ENCODE data around the gene CTF1. TPM values are rescaled to one million over a fixed set of nuclear protein-coding genes. Genes with fewer than 3 reads are reported as not detected.

CTF1 gene
- total RNA-seq, 2 experiments from 2014 or later: 0.09 to 0.46 TPM

GRCh38 chr16:30923554-30924075, 27.2 kb downstream of the CTF1 start, which contains the start of gene FBXL19:
Gene FBXL19, plus strand, starts transcription at chr16:30923572. Its CDS starts 2,183 bp downstream, at chr16:30925755.
- CTCF ChIA-PET (ENCODE audit: unreplicated experiment): interaction anchor here (0.6 kb wide), 1 partner anchor 21 kb away, joined by 3 read pairs; no protein-coding TSS in a partner anchor
- no peak for DNase-seq (ENCODE audit: low spot score)
- H4K20me1 ChIP-seq (ENCODE audit: insufficient read depth, low read length): no peaks in the 10 kb centered on the region
- peak within 1 kb of the TSS; percentile 74 for H3K4me3 ChIP-seq (ENCODE audit: low read depth, low read length, poor library complexity, severe bottlenecking)
- intact Hi-C loops (cut with micrococcal nuclease; ENCODE audit: unreplicated experiment): loop anchor here (1.0 to 2.0 kb wide), 4 partner anchors 33 to 265 kb away; partner anchors contain the start of genes FBRS, KAT8 and SETD1A
- H3K36me3 ChIP-seq (ENCODE audit: insufficient read depth, low read length): no peaks in the 10 kb centered on the region
- no peaks in the 10 kb centered on the region for H3K79me2 ChIP-seq (ENCODE audit: insufficient read depth, low read depth, low read length)
- no peaks in the 10 kb centered on the region for H3K9me2 ChIP-seq (ENCODE audit: insufficient read depth, low read length)
- BruUV-seq (replicated peaks): no TSS peak
- POLR2A ChIA-PET: interaction anchor here (0.6 kb wide), 1 partner anchor 463 kb away, joined by 3 read pairs; no protein-coding TSS in a partner anchor
- TF ChIP-seq CTCF (conservative IDR thresholded peaks at IDR 0.05; ENCODE audit: low read length): no peak
- TF ChIP-seq EZH2phosphoT487 (IDR thresholded peaks at IDR 0.05; ENCODE audit: borderline replicate concordance, low read depth, low read length): no peak
- peaks cover 16% of the 10 kb centered on the region for H3K4me1 ChIP-seq (ENCODE audit: insufficient read depth, low read length, poor library complexity, severe bottlenecking)
- peak within 1 kb of the TSS; percentile 63 for H2AFZ ChIP-seq (ENCODE audit: low read length)
- H3K27ac ChIP-seq (ENCODE audit: low read depth, low read length, poor library complexity, severe bottlenecking): peak within 1 kb of the TSS; percentile 74
- no peaks in the 10 kb centered on the region for H3K9me3 ChIP-seq (ENCODE audit: low read length)
- H3K4me2 ChIP-seq (ENCODE audit: low read length): peak within 1 kb of the TSS; percentile 87

GRCh38 chr16:30924076-30924912, 27.9 kb downstream of the CTF1 start:
- Histone ChIP-seq H3K4me2 (ENCODE audit: low read length) (peak overlapping the region; percentile 84), H4K20me1 (ENCODE audit: insufficient read depth, low read length) (no peaks in the 10 kb centered on the region), H2AFZ (ENCODE audit: low read length) (no peak overlapping the region), H3K36me3 (ENCODE audit: insufficient read depth, low read length) (no peaks in the 10 kb centered on the region), H3K27ac (ENCODE audit: low read depth, low read length, poor library complexity, severe bottlenecking) (no peak overlapping the region), H3K4me3 (ENCODE audit: low read depth, low read length, poor library complexity, severe bottlenecking) (peak overlapping the region; percentile 74), H3K4me1 (ENCODE audit: insufficient read depth, low read length, poor library complexity, severe bottlenecking) (peaks cover 16% of the 10 kb centered on the region), H3K9me3 (ENCODE audit: low read length) (no peaks in the 10 kb centered on the region), H3K79me2 (ENCODE audit: insufficient read depth, low read depth, low read length) (no peaks in the 10 kb centered on the region), H3K9me2 (ENCODE audit: insufficient read depth, low read length) (no peaks in the 10 kb centered on the region)
- no TSS peak for BruUV-seq (replicated peaks)
- DNase-seq (ENCODE audit: low spot score): no peak
- ChIA-PET POLR2A (no interaction called here), CTCF (ENCODE audit: unreplicated experiment) (no interaction called here)
- TF ChIP-seq CTCF (conservative IDR thresholded peaks at IDR 0.05; ENCODE audit: low read length): no peak
- TF ChIP-seq EZH2phosphoT487 (IDR thresholded peaks at IDR 0.05; ENCODE audit: borderline replicate concordance, low read depth, low read length): no peak
- intact Hi-C loops (cut with micrococcal nuclease; ENCODE audit: unreplicated experiment): no loop called here

Data from OCI-LY7 (cell line).